ENCODE results near the gene GDF7. TPM values are rescaled to one million over a fixed set of nuclear protein-coding genes. Genes with fewer than 3 reads are reported as not detected.

GDF7 gene
- total RNA-seq, 2 experiments from 2014 or later = not detected

- CTCF ChIA-PET = interaction anchor here (0.5 to 2.7 kb wide), 23 partner anchors 8 to 317 kb away, joined by 3 to 30 read pairs (median 4); partner anchors contain the start of genes HS1BP3 and RHOB
- no peaks in the 10 kb centered on the region for H3K9me3 Mint-ChIP-seq
- no peaks in the 10 kb centered on the region for H3K36me3 Mint-ChIP-seq (ENCODE audit: low read depth)
- no peaks in the 10 kb centered on the region for H3K4me1 Mint-ChIP-seq
- DNase-seq = peak; percentile 74
- POLR2A ChIA-PET = no interaction called here
- no peaks in the 10 kb centered on the region for H3K27me3 Mint-ChIP-seq
- H3K4me3 Mint-ChIP-seq = no peak overlapping the region
- peak overlapping the region; percentile 46 for H3K27ac Mint-ChIP-seq
Observed at GRCh38 chr2:20642055-20642971, 24.6 kb upstream of the GDF7 start.

GRCh38 chr2:20643060-20643459 is 23.9 kb upstream of the GDF7 start:
- no peaks in the 10 kb centered on the region for H3K9me3 Mint-ChIP-seq
- POLR2A ChIA-PET = no interaction called here
- CTCF ChIA-PET = interaction anchor here (0.5 to 2.7 kb wide), 17 partner anchors 8 to 318 kb away, joined by 3 to 30 read pairs (median 5); partner anchors contain the start of genes HS1BP3 and RHOB
- no peaks in the 10 kb centered on the region for H3K36me3 Mint-ChIP-seq (ENCODE audit: low read depth)
- H3K27ac Mint-ChIP-seq = no peak overlapping the region
- no peak for DNase-seq
- H3K4me3 Mint-ChIP-seq = no peak overlapping the region
- no peaks in the 10 kb centered on the region for H3K4me1 Mint-ChIP-seq
- H3K27me3 Mint-ChIP-seq = no peaks in the 10 kb centered on the region

- DNase-seq = no peak
- Mint-ChIP-seq H3K9me3 (no peaks in the 10 kb centered on the region), H3K27me3 (no peaks in the 10 kb centered on the region), H3K4me3 (no peak overlapping the region), H3K36me3 (ENCODE audit: low read depth) (no peaks in the 10 kb centered on the region), H3K4me1 (peaks cover 7% of the 10 kb centered on the region), H3K27ac (no peak overlapping the region)
- ChIA-PET CTCF (interaction anchor here (0.7 to 2.7 kb wide), 8 partner anchors 8 to 233 kb away, joined by 3 to 30 read pairs (median 11); partner anchors contain the start of genes HS1BP3 and RHOB), POLR2A (no interaction called here)
Observed at GRCh38 chr2:20643826-20644225, 23.1 kb upstream of the GDF7 start.

GRCh38 chr2:20645301-20645701 is 21.6 kb upstream of the GDF7 start:
- CTCF ChIA-PET = no interaction called here
- H3K27ac Mint-ChIP-seq = no peak overlapping the region

GRCh38 chr2:20645761-20646160 is 21.2 kb upstream of the GDF7 start:
- no peaks in the 10 kb centered on the region for H3K27me3 Mint-ChIP-seq
- H3K4me3 Mint-ChIP-seq = no peak overlapping the region
- H3K9me3 Mint-ChIP-seq = no peaks in the 10 kb centered on the region
- H3K36me3 Mint-ChIP-seq (ENCODE audit: low read depth) = no peaks in the 10 kb centered on the region
- H3K27ac Mint-ChIP-seq = no peak overlapping the region
- ChIA-PET POLR2A (no interaction called here), CTCF (no interaction called here)
- no peak for DNase-seq
- peaks cover 21% of the 10 kb centered on the region for H3K4me1 Mint-ChIP-seq

More at GRCh38 chr2:20645301-20645701, 21.6 kb upstream of the GDF7 start:
- H3K4me1 Mint-ChIP-seq = peaks cover 18% of the 10 kb centered on the region
- H3K9me3 Mint-ChIP-seq = no peaks in the 10 kb centered on the region
- no peak for DNase-seq
- H3K4me3 Mint-ChIP-seq = no peak overlapping the region
- no peaks in the 10 kb centered on the region for H3K27me3 Mint-ChIP-seq
- POLR2A ChIA-PET = no interaction called here
- H3K36me3 Mint-ChIP-seq (ENCODE audit: low read depth) = no peaks in the 10 kb centered on the region

- no peaks in the 10 kb centered on the region for H3K9me3 Mint-ChIP-seq
- H3K4me3 Mint-ChIP-seq = no peak overlapping the region
- no peaks in the 10 kb centered on the region for H3K27me3 Mint-ChIP-seq
- H3K36me3 Mint-ChIP-seq (ENCODE audit: low read depth) = no peaks in the 10 kb centered on the region
- ChIA-PET CTCF (no interaction called here), POLR2A (no interaction called here)
- DNase-seq = no peak
- no peak overlapping the region for H3K27ac Mint-ChIP-seq
- H3K4me1 Mint-ChIP-seq = peaks cover 24% of the 10 kb centered on the region
Observed at GRCh38 chr2:20646446-20646845, 20.5 kb upstream of the GDF7 start.

- Mint-ChIP-seq H3K27me3 (no peaks in the 10 kb centered on the region), H3K4me3 (no peak overlapping the region), H3K27ac (no peak overlapping the region), H3K4me1 (peaks cover 30% of the 10 kb centered on the region), H3K9me3 (no peaks in the 10 kb centered on the region), H3K36me3 (ENCODE audit: low read depth) (no peaks in the 10 kb centered on the region)
- DNase-seq = no peak
- ChIA-PET POLR2A (no interaction called here), CTCF (no interaction called here)
Observed at GRCh38 chr2:20647211-20647610, 19.7 kb upstream of the GDF7 start.

GRCh38 chr2:20647738-20648137 is 19.2 kb upstream of the GDF7 start:
- no peak for DNase-seq
- no peaks in the 10 kb centered on the region for H3K36me3 Mint-ChIP-seq (ENCODE audit: low read depth)
- no peak overlapping the region for H3K27ac Mint-ChIP-seq
- ChIA-PET CTCF (no interaction called here), POLR2A (no interaction called here)
- H3K4me1 Mint-ChIP-seq = peaks cover 30% of the 10 kb centered on the region
- H3K27me3 Mint-ChIP-seq = no peaks in the 10 kb centered on the region
- no peaks in the 10 kb centered on the region for H3K9me3 Mint-ChIP-seq
- H3K4me3 Mint-ChIP-seq = no peak overlapping the region

- H3K4me3 Mint-ChIP-seq = no peak overlapping the region
- DNase-seq = no peak
- no peak overlapping the region for H3K27ac Mint-ChIP-seq
- POLR2A ChIA-PET = no interaction called here
- peaks cover 30% of the 10 kb centered on the region for H3K4me1 Mint-ChIP-seq
- CTCF ChIA-PET = interaction anchor here (0.9 to 4.2 kb wide), 2 partner anchors 9 to 13 kb away, joined by 3 to 13 read pairs; no protein-coding TSS in a partner anchor
- no peaks in the 10 kb centered on the region for H3K27me3 Mint-ChIP-seq
- H3K9me3 Mint-ChIP-seq = no peaks in the 10 kb centered on the region
- H3K36me3 Mint-ChIP-seq (ENCODE audit: low read depth) = no peaks in the 10 kb centered on the region
Observed at GRCh38 chr2:20648206-20648605, 18.7 kb upstream of the GDF7 start.

GRCh38 chr2:20648831-20649230 is 18.1 kb upstream of the GDF7 start:
- no peaks in the 10 kb centered on the region for H3K9me3 Mint-ChIP-seq
- no peak overlapping the region for H3K4me3 Mint-ChIP-seq
- H3K27ac Mint-ChIP-seq = peak overlapping the region; percentile 3
- ChIA-PET CTCF (interaction anchor here (0.9 to 4.2 kb wide), 5 partner anchors 9 to 314 kb away, joined by 3 to 21 read pairs (median 9); partner anchors contain the start of gene RHOB), POLR2A (no interaction called here)
- no peaks in the 10 kb centered on the region for H3K36me3 Mint-ChIP-seq (ENCODE audit: low read depth)
- peaks cover 30% of the 10 kb centered on the region for H3K4me1 Mint-ChIP-seq
- H3K27me3 Mint-ChIP-seq = no peaks in the 10 kb centered on the region
- DNase-seq = no peak

GRCh38 chr2:20649576-20649975 is 17.4 kb upstream of the GDF7 start:
- no peaks in the 10 kb centered on the region for H3K36me3 Mint-ChIP-seq (ENCODE audit: low read depth)
- H3K4me3 Mint-ChIP-seq = peak overlapping the region; percentile 88
- ChIA-PET CTCF (interaction anchor here (1.1 to 4.2 kb wide), 4 partner anchors 10 to 314 kb away, joined by 3 to 21 read pairs (median 11); partner anchors contain the start of gene RHOB), POLR2A (no interaction called here)
- peak overlapping the region; percentile 86 for H3K27ac Mint-ChIP-seq
- H3K27me3 Mint-ChIP-seq = peaks cover 2% of the 10 kb centered on the region
- peaks cover 30% of the 10 kb centered on the region for H3K4me1 Mint-ChIP-seq
- DNase-seq = no peak
- no peaks in the 10 kb centered on the region for H3K9me3 Mint-ChIP-seq

- ChIA-PET CTCF (interaction anchor here (0.5 to 4.2 kb wide), 21 partner anchors 7 to 411 kb away, joined by 3 to 36 read pairs (median 5); partner anchors contain the start of gene RHOB), POLR2A (no interaction called here)
- no peak for DNase-seq
- no peaks in the 10 kb centered on the region for H3K36me3 Mint-ChIP-seq (ENCODE audit: low read depth)
- peak overlapping the region; percentile 86 for H3K27ac Mint-ChIP-seq
- H3K4me1 Mint-ChIP-seq = peaks cover 30% of the 10 kb centered on the region
- no peaks in the 10 kb centered on the region for H3K9me3 Mint-ChIP-seq
- H3K4me3 Mint-ChIP-seq = peak overlapping the region; percentile 88
- peaks cover 3% of the 10 kb centered on the region for H3K27me3 Mint-ChIP-seq
Observed at GRCh38 chr2:20649976-20650375, 17.0 kb upstream of the GDF7 start.

- Mint-ChIP-seq H3K9me3 (no peaks in the 10 kb centered on the region), H3K4me1 (peaks cover 30% of the 10 kb centered on the region), H3K4me3 (peak overlapping the region; percentile 88), H3K27ac (peak overlapping the region; percentile 86), H3K36me3 (ENCODE audit: low read depth) (no peaks in the 10 kb centered on the region), H3K27me3 (peaks cover 3% of the 10 kb centered on the region)
- ChIA-PET CTCF (interaction anchor here (0.5 to 4.2 kb wide), 30 partner anchors 8 to 412 kb away, joined by 3 to 36 read pairs (median 4); partner anchors contain the start of gene RHOB), POLR2A (interaction anchor here (1.2 kb wide), 1 partner anchor 16 kb away, joined by 5 read pairs; no protein-coding TSS in a partner anchor)
- peak; percentile 43 for DNase-seq
Observed at GRCh38 chr2:20650393-20650876, 16.5 kb upstream of the GDF7 start.

Data from activated CD4-positive, alpha-beta T cell treated with anti-CD3 and anti-CD28 coated beads, Interleukin-2, amount 10 ng/mL, durations not matched to agents 7 days and 5 days (primary cell).